Stimulated activated CD8-positive, alpha-beta memory T cell treated with anti-CD3 and anti-CD28 coated beads, Interleukin-15, amount 100 ng/mL, for 24 hours (primary cell): Measurements from ENCODE around the gene ZDHHC11.
"Not testable (repeated sequence)": the region's sequence is repeated elsewhere in the genome, so short reads cannot be mapped to it uniquely, and the experiment has no call there.

Experiments used
- DNase-seq: peaks from one replicate; pipeline ENCODE4 v3.0.0-alpha.2; 2020; ENCODE audit warnings: low read depth

Gene ZDHHC11

GRCh38 chr5:761854-762710 lies 88.7 kb downstream of the ZDHHC11 start:
- no peak for DNase-seq

GRCh38 chr5:761059-761771 lies 89.6 kb downstream of the ZDHHC11 start:
- no peak for DNase-seq

DNA sequence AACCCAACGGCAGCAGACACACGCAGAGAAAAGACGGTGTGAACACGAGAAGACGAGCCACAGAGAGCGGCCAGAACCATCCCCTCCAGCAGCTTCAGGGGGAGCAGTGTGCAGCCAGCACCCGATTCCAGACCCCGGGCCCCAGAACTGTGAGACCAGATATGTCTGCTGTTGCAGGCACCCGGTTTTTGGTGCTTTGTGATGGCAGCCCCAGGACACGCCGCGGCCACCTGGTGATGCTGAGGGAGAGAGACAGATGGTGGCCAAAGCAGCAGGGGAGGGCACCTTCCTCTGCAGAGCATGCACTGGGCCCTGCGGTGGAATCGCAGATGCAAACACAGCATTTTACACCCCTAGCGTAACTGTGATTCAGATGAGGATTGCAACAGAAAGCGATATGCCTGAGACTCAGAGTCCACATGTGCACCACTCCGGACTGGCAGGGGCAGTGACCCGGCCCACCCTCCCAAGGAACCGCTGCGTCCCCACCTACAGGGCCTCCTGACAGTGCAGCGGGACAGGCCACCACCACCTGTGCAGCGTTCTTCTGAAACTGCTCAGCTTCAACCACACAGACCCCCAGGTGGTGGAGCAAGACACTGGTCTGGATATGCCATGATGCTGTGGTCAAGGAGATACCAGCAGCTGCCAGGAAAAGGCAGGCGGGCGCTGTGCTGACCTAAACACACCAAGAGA lies 90.3 kb downstream of the ZDHHC11 start:
- DNase-seq = no peak

- DNase-seq = no peak
Observed at GRCh38 chr5:759781-760362, 90.9 kb downstream of the ZDHHC11 start.

- DNase-seq = no peak
Observed at GRCh38 chr5:759111-759751, 91.6 kb downstream of the ZDHHC11 start.

DNA sequence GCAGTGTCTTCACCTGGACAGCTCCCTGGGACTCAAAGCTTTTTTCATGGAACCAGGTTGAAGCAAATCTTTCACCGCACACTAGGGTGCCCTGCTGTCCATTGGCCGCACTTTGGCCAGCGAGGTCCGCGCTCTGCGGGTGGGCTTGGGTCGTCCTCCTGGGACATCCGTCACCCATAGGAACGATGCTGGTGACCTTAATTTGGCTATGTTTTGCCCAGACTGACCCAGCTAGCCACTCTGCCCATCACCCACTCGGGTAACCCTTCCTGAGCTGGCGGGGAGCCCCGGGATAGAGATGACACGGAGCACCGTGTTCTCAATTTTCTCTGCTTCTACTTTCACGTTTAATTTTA lies 92.1 kb downstream of the ZDHHC11 start:
- no peak for DNase-seq

DNA sequence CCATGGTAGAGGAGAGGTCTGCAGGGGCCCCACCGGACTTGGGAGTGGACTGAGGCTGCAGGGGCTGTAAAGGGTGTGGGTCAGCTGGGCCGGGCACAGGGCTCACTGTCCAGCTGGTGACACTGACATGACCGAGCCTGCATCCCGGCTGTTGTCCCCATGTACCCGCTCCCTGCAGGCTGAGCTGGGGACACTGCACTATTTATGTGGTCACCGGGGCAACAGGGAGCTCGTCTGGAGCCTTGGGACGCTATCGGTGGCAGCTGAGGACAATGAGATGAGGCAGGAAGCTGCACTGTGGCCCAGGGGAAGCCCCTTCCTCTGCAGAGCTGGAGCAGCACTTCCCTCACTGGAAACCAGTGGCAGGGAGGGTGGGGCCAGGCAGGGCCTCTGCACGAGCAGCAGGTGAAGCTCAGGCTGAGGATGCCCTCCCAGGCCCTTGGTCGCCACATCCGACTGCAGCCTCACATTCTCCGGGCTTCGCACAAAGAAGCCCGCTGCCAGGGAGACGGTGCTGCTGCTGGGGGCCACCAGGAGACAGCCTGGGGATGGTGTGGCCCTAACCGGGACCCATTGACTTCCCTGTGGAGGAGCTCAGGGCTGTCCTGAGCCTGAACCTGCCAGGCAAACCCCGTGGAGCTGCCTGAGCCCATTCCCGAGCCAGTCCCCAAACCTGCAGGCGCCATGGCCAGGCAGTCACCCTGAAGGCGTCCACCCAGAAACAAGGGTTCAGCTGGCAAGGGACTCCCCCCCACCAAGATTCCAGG lies 92.7 kb downstream of the ZDHHC11 start:
- no peak for DNase-seq

DNA sequence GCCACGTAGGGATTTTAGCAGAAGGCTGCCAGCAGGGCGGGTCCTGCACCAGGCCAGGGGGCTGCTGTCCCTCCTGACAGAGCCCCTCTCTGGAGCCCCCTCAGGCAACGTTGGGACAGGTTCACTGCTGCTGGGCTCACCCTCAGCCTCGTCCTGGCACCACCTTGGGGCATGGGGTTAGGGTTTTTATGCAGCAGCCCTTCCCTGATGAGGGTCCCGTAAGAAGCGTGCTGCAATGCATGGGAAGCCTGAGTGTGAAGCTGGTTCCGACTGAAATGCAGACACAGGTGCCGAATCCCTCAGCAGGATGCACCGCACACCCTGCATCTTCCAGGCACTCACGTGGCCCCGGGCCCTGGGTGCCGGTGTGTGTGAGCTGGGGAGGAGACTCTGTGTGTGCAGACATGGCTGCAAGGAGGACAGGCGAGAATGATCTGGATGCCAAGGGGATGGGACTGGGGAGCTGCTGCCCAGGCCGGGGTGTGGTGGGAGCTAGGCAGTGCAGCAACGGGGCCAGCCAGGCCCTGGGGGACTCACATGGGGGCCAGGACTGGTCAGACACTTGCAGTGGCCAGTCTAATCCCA lies 93.3 kb downstream of the ZDHHC11 start:
- DNase-seq = no peak

DNA sequence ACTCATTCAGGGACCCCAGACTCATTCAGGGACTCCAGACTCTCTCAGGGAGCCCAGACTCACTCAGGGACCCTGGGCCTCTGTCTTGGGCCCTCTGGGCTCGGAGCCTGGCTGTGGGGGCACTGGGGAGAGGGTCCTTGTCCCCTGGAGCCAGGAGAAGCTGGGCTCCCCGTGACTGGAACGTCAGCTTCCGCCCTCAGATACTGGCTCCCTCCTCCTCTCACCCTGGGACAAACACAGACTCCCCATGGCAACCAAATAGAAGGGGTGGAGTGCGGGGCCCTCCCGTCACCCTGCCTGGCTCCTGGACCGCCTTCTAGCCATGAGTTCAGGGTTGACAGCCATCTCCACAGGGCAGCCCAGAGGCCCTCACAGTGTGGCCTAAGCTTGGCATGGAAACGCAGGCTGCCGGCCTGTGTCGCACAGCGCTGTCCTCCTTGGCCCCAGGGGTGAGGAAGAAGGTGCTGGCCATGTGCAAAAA lies 93.9 kb downstream of the ZDHHC11 start:
- DNase-seq = no peak

- no peak for DNase-seq
Observed at GRCh38 chr5:756171-756570, 94.6 kb downstream of the ZDHHC11 start.

- DNase-seq = not testable (repeated sequence)
Observed at GRCh38 chr5:754143-754632, 96.6 kb downstream of the ZDHHC11 start.

GRCh38 chr5:753567-754142 lies 97.1 kb downstream of the ZDHHC11 start:
- not testable (repeated sequence) for DNase-seq

- DNase-seq = not testable (repeated sequence)
Observed at GRCh38 chr5:752532-753115, 98.2 kb downstream of the ZDHHC11 start.

DNA sequence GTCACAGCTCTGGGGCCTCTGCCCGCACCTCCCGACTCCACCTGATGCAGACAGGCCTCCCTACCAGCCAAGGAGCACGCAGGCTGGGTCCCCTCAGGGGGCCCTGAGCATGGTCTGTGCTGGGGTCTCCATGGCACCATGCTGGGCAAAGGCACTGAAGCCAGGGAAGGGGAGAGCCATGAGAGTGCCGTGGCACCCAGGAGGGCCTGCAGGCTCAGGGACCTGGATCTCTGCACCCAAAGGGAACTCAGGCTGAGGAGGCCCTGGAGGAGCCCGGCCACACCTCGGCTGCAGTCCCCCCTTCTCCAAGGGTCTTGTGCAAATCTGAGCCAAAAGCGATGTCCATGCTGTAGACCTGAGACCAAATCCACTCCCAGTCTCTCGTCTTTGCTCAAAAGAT lies 98.8 kb downstream of the ZDHHC11 start:
- DNase-seq = not testable (repeated sequence)

DNA sequence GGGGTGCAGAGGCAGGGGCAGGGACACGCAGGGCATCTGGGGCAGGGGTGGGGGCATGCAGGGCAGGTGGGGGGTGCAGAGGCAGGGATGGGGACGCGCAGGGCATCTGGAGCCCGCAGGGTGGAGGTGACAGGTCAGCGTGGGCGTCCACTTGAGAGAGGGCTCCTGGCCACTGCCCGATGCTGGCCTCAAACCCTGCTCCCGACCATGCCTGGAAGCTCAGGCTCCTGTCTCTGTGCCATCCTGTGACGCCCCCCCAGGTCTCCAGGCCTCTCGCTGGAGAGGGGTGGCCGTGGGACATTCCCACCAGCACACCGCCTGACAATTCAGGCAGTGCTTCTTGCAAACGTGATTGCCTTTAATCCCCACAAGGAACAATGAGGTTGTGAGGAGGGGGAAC lies 99.3 kb downstream of the ZDHHC11 start:
- no peak for DNase-seq

- not testable (repeated sequence) for DNase-seq
Observed at GRCh38 chr5:750226-750625, 100.6 kb downstream of the ZDHHC11 start.

- no peak for DNase-seq
Observed at GRCh38 chr5:749101-749670, 101.6 kb downstream of the ZDHHC11 start.

DNA sequence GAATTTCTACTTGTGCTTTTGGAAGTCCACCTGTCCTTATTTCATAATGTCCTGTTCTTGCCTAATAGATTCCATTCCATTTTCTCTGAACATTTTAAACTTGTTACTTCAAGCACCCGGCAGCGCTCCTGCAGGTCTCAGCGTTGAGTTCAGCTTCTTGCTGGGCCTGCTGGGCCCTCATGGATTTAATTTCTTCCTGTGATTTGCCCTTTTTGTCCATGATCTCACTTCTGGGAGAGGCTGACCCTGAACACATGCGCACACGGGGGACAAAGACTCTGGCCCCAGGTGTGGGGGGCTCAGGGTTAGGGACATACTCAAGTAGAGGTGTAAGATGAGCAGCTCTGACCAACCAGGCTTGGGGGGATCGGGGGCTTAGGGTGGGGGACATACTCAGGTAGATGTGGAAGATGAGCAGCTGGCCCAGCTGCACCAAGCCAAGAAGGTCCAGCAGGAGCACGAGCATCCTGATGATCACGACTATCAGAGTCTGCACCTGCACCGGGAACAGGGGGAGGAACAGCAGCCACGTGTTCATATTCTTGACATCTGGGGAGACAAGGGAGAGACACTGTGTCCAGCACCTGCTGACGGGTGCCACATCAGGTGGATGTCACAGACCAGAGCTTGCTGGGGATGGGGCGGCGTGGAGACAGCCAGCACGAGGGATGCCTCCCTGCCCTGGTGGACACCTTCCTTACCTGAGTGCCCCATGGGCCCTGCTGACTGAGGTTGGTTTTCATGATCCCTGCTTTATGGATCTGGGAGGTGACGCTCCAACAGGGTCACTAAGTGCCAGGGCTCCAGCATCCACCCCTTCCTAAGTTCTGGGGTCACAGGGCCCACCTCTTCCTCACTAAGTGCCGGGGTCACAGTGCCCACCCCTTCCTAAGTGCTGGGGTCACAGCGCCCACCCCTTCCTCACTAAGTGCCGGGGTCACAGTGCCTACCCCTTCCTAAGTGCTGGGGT lies 102.5 kb downstream of the ZDHHC11 start:
- not testable (repeated sequence) for DNase-seq
